ENCODE measurements around the gene ADGRF1.

The ADGRF1 gene

GRCh38 chr6:47075741-47076421 is 33.7 kb upstream of the ADGRF1 start:
- no peaks in the 10 kb centered on the region for H3F3A ChIP-seq (ENCODE audit: insufficient read depth)
- TF ChIP-seq, protein P1, sequence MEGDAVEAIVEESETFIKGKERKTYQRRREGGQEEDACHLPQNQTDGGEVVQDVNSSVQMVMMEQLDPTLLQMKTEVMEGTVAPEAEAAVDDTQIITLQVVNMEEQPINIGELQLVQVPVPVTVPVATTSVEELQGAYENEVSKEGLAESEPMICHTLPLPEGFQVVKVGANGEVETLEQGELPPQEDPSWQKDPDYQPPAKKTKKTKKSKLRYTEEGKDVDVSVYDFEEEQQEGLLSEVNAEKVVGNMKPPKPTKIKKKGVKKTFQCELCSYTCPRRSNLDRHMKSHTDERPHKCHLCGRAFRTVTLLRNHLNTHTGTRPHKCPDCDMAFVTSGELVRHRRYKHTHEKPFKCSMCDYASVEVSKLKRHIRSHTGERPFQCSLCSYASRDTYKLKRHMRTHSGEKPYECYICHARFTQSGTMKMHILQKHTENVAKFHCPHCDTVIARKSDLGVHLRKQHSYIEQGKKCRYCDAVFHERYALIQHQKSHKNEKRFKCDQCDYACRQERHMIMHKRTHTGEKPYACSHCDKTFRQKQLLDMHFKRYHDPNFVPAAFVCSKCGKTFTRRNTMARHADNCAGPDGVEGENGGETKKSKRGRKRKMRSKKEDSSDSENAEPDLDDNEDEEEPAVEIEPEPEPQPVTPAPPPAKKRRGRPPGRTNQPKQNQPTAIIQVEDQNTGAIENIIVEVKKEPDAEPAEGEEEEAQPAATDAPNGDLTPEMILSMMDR (IDR thresholded peaks at IDR 0.05; ENCODE audit: insufficient read depth, low read length, poor library complexity, severe bottlenecking) = no peak
- no peaks in the 10 kb centered on the region for H3K9me2 ChIP-seq (replicated peaks; ENCODE audit: insufficient read depth, low read length)
- H3K27ac ChIP-seq (ENCODE audit: low read depth, low read length) = no peak overlapping the region
- no peaks in the 10 kb centered on the region for H3K9me3 ChIP-seq (ENCODE audit: insufficient read depth, low read length)
- H3K4me2 ChIP-seq (ENCODE audit: low read depth, low read length, poor library complexity, severe bottlenecking) = no peak overlapping the region
- H3K79me2 ChIP-seq (ENCODE audit: insufficient read depth, low read length) = no peaks in the 10 kb centered on the region
- no peaks in the 10 kb centered on the region for H4K20me1 ChIP-seq (ENCODE audit: low read depth, low read length)
- no peak overlapping the region for H2AFZ ChIP-seq (ENCODE audit: low read depth, low read length, severe bottlenecking)
- H3K27me3 ChIP-seq (ENCODE audit: low read length) = peaks cover under 1% of the 10 kb centered on the region; the same call in 1 of the 2 replicates
- no peak overlapping the region for H3K9ac ChIP-seq (ENCODE audit: low read length)
- H3K4me3 ChIP-seq (ENCODE audit: insufficient read depth, low read length, poor library complexity, severe bottlenecking) = no peak overlapping the region
- H3K36me3 ChIP-seq (ENCODE audit: low read length) = no peaks in the 10 kb centered on the region

DNA sequence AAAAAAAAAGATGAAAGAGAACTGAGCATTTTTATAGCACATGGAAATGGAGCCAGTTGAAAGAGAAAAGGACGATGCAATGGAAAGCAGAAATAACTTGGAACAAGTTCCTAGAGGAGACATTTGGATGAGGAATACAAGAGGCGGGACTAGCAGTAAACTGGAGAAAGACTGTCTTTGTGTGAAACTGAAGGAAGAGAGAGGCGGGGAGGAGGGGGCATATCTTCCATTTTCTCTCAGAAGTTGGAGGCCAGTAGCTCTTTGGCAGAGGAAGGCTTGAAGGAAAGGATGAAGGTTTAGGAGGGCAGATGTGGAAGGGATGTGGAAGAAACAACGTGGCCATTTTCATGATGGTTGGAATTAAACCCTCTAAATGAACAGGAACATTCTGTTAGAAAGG is 33.0 kb upstream of the ADGRF1 start:
- no peak for TF ChIP-seq EZH2phosphoT487 (conservative IDR thresholded peaks at IDR 0.05; ENCODE audit: low read length)
- TF ChIP-seq, protein P1 (IDR thresholded peaks at IDR 0.05; ENCODE audit: insufficient read depth, low read length, poor library complexity, severe bottlenecking) = no peak
- Histone ChIP-seq H3K9ac (ENCODE audit: low read length) (no peak overlapping the region), H3K27me3 (ENCODE audit: low read length) (peaks cover 5% of the 10 kb centered on the region; the same call in 1 of the 2 replicates), H3K27ac (ENCODE audit: low read depth, low read length) (no peak overlapping the region), H3F3A (ENCODE audit: insufficient read depth) (no peaks in the 10 kb centered on the region), H2AFZ (ENCODE audit: low read depth, low read length, severe bottlenecking) (no peak overlapping the region), H3K4me3 (ENCODE audit: insufficient read depth, low read length, poor library complexity, severe bottlenecking) (no peak overlapping the region), H3K9me2 (replicated peaks; ENCODE audit: insufficient read depth, low read length) (no peaks in the 10 kb centered on the region), H3K9me3 (ENCODE audit: insufficient read depth, low read length) (no peaks in the 10 kb centered on the region), H3K4me2 (ENCODE audit: low read depth, low read length, poor library complexity, severe bottlenecking) (no peak overlapping the region), H3K79me2 (ENCODE audit: insufficient read depth, low read length) (no peaks in the 10 kb centered on the region), H3K36me3 (ENCODE audit: low read length) (no peaks in the 10 kb centered on the region), H4K20me1 (ENCODE audit: low read depth, low read length) (no peaks in the 10 kb centered on the region)

DNA sequence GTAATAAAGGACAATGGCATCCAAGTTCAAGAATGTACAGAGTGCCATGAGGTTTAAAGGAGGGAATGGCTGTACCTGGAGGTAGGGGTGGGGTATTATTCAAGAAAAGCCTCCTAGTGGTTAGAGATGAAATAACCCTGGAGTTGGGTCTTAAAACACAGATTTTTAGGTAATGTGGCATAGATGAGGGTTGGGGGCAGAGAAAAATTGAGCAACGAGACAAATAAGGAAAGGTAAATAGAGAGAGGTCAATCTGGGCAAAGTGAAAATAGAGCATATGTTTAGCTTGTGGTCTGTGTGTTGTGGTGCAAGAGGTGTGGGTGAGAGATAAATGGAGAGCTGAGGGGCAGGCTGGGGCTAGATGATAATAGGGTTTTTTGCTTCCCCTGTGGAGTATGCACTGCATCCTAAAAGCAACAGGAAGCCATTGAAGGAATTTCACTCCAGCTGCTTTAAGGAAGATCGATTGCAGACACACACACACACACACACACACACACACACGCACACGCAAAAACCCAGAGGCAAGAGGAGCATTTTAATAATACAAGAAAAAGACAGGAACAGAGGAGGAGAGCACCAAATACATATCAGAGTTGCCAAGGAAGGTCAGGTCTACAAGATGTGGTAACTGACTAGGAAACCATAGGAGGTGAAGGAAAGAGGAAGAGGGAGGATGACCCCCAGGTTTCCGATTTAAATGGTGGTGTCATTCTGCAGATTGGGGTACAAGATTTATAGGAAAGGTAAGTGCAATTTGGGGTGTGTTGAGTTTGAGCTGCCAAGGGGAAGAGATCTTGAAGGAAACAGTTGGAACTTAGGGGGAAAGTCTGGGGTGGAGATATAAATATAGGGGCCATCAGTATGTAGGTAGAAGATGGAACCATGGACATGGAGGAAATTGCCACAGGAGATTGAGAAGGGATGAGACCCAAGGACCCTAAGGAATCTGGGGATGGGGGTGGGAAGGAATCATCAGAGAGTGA is 31.3 kb upstream of the ADGRF1 start:
- no peak overlapping the region for H3K9ac ChIP-seq (ENCODE audit: low read length)
- H3K27me3 ChIP-seq (ENCODE audit: low read length) = peaks cover 5% of the 10 kb centered on the region; the same call in 1 of the 2 replicates
- TF ChIP-seq EZH2phosphoT487 (conservative IDR thresholded peaks at IDR 0.05; ENCODE audit: low read length) = no peak
- TF ChIP-seq, protein P1 (IDR thresholded peaks at IDR 0.05; ENCODE audit: insufficient read depth, low read length, poor library complexity, severe bottlenecking) = no peak
- H3K79me2 ChIP-seq (ENCODE audit: insufficient read depth, low read length) = no peaks in the 10 kb centered on the region
- no peaks in the 10 kb centered on the region for H3K36me3 ChIP-seq (ENCODE audit: low read length)
- no peaks in the 10 kb centered on the region for H3K9me2 ChIP-seq (replicated peaks; ENCODE audit: insufficient read depth, low read length)
- no peak overlapping the region for H3K4me2 ChIP-seq (ENCODE audit: low read depth, low read length, poor library complexity, severe bottlenecking)
- no peaks in the 10 kb centered on the region for H3F3A ChIP-seq (ENCODE audit: insufficient read depth)
- H3K27ac ChIP-seq (ENCODE audit: low read depth, low read length) = no peak overlapping the region
- H2AFZ ChIP-seq (ENCODE audit: low read depth, low read length, severe bottlenecking) = no peak overlapping the region
- no peaks in the 10 kb centered on the region for H4K20me1 ChIP-seq (ENCODE audit: low read depth, low read length)
- no peaks in the 10 kb centered on the region for H3K9me3 ChIP-seq (ENCODE audit: insufficient read depth, low read length)
- H3K4me3 ChIP-seq (ENCODE audit: insufficient read depth, low read length, poor library complexity, severe bottlenecking) = no peak overlapping the region
